ENCODE measurements around the gene DACT3.

Gene DACT3

DNA sequence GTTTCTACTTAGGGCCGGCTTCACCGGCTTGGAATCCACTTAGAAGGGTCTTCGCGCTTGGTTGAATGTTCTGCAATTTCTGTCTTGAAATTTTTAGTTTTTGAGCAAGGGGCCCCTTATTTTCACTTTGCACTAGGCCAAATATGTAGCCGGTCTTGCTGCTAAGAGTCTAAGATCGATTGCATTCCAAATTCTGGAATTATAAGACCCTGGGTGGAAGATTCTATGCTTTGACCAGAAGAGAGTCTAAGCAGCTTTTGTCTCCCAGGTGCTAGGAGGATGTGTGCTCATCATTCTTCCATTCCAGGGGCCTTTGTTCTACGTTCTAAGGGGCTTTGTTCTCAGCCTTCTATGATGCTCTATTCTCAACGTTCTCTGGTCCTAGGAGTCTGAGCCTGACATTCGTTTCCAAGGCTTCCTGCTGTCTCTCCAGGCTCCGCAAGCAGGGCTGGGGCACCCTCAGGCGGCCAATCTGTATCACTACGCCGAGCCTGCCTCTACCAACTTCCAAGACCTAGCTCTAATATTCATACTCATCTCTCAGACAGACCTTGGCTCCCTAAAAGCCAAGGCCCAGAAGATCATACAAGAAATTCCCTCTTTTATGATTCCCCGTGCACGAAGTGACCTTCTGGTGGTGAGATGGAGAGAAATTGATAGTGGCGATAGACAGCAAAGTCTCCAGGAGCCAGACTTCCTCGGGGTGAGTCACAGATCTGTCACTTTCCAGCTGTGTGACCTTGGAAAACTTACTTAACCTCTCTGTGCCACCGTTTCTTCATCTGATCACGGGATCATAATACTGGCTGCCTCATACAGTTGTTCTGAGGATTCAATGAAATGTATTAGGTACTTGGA is 982 bp upstream of the DACT3 start:
- peak; percentile 65 for DNase-seq

DNA sequence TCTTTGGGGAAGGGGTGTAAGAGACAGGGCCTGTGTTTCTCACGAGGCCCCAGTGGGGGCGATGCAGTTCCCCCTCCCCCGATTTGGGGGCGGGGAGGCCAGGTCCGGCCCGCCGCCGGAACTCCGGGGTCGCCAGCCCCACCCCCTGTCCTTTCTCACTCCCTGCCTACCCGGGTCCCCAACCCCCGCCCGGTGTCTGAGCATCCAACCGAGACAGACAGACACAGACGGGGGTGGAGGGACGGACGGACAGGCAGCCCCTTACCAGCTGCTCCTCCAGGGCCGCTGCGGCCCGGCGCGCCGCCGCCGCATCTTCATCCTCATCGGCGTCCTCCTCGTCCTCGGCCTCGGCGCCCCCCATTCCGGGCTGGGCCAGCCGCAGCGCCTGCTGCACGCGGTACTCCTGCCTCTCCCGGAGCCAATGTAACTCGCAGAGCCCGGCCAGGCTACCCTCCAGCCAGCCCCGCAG is 397 bp downstream of the DACT3 start:
- no peak for DNase-seq

DNA sequence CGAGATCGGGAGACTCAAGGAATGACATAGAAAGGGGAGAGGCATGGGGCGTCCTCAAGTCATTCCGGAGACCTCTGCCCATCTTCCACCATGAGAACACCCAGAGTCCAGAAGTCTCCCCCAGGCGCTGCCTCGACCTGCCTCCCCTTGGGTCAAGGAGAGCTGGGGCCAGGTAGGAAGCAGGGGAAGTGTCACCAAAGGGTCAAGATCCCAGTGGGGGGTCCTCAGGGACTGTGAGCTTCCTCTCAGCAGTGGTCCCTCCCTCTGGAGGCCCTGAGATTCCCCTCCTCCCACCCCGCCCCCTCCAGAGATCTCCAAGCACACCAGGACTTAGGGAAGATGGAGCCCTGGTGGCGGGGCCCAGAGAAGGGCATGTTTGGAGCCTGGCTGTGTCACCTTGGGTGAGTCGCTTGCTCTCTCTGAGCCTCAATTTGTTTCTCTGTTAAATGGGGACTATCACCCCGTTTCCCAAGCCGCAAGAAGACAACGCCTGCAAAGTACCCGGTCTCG is 919 bp downstream of the DACT3 start:
- DNase-seq, result no peak

DNA sequence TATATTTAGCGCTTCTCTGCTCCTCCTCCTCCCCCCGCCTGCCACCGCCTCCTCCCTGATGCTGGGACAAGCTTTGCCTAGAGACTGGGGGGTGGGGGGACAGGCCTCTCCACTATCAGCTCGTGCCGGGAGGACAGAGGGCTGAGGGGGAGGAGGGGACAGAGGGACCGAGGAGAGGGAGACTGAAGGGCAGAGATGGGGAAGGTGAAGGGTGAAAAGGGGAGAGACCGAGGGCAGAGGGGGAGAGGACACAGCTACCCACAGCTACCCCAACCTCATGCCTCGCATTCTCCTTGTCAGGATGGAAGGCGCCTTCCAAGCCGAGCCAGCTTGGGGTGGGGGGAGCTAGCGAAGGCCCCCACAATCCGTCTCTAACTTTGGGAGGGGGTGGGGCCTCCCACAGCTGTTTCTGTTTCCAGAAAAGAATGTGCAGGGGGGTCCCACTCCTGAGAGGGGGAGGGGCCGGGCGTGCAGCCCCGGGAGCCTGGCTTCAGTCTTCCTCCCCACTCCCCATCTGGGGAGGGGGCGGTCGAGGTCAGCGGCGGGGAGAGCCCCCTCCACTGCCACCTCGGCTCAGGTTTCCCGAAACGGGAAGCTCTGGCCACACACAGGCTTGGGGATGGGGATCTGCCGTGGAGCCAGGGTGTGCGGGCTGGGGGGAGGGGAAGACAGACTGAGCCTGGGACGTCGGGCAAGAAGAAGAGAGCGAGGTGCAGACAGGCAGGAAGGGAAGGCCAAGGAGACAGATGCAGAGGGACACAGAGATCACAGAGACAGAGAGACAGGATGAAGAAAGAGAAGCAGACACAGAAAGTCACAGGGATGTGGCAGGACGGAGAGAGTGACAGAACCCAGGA is 1.6 kb downstream of the DACT3 start:
- DNase-seq, result no peak

DNA sequence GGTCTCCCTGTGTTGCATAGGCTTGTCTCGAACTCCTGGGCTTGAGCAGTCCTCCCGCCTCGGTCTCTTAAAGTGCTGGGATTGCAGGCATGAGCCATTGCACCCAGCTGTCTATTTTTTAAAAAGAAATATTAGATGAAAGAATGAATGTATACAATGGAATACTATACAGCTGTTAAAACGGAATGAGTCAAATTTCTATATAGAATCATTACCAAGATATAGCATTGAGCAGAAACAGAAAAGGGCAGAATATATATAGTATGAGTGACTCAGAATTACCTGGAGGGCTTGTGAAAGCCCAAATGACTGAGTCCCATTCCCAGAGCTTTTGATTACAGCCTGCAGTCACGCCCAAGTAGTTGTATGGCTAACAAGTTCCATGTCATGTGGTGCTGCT is 4.4 kb downstream of the DACT3 start:
- DNase-seq, result no peak

DNA sequence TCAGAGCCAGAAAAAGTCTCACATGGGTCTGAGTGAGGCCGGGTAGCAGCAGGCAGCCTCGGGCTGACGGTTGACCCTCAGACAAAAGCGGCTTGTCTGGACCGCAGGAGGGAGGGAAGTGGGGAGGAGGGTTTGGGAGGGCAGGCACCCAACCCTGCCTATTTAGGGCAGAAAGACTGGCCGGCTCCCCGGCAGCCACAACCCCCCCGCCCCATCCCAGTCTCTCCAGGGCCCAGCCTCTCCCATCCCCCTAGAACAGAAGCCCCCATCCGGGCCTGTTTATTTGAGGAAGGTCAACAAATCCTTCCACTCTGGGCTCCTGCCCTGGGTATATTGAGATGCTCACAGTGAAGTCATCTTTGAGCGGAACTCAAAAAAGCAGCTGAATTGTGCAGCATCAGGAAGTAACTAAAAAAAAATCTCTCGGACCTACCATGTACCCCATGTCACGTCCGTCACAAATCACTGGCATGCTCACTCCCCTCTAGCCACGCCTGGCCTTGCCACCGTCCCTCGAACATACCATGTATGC is 6.3 kb downstream of the DACT3 start:
- no peak for DNase-seq

DNA sequence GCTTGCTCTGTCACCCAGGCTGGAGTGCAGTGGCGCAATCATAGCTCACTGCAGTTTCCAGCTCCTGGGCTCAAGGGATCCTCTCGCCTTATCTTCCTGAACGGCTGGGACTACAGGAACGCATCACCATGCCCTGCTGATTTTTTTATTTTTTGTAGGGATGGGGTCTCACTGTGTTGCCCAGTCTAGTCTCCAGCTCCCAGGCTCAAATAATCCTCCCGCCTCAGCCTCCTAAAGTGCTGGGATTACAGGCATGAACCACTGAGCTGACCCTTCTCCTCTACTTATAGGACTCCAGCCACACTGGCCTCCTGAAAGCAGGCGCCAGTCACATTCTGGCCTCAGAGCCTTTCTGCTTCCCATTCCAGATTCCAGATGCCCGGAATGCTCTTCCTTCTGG is 10.5 kb downstream of the DACT3 start:
- DNase-seq, result no peak

DNA sequence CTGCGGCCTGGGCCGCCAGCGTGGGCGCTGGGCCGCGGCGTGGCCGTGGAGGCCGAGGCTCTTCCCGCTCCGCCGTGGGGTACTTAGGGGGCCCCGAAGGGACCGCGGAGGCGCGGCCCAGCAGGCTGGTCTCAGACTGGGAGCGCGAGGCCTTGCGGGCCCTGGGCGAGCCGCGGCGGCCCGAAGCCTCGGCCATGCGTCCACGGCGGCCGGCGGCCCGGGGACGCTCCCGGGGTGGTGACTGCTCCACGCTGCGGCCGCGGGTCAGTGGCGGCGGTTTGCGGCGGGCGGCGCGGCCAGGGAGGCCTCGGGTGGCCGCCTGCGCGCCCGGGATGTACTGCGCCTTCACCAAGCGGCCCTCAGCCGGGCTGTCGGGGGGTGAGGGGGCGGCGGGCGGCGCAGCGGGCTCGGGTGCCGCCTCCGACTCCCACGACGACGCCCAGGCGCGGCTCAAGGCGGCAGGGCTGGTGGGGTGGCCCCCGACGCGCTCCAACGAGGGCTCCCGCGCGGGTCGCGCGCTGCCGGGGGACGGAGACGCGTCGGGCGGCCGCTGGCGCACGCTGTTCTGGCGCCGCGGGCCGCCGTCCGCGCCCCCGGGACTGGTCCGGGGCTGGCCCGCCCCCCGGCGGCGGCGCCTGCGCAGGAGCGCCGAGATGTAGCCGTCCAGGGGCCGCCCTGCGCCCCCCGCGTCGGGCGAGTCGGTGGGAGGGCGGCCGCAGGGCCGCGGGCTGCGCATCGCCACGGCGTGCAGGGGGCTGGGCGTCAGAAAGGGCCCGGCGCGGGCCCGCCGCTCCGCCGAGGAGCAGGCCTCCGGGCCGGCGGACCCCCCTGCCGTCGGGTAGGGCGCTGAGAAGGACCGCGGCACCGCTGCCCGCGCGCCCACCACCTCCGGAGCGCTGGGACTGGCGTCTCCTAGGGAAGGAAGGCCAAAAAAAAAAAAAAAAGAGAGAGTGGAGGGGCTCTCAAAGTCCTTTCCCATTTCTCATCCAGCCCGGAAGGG is 11.7 kb downstream of the DACT3 start:
- no peak for DNase-seq

DNA sequence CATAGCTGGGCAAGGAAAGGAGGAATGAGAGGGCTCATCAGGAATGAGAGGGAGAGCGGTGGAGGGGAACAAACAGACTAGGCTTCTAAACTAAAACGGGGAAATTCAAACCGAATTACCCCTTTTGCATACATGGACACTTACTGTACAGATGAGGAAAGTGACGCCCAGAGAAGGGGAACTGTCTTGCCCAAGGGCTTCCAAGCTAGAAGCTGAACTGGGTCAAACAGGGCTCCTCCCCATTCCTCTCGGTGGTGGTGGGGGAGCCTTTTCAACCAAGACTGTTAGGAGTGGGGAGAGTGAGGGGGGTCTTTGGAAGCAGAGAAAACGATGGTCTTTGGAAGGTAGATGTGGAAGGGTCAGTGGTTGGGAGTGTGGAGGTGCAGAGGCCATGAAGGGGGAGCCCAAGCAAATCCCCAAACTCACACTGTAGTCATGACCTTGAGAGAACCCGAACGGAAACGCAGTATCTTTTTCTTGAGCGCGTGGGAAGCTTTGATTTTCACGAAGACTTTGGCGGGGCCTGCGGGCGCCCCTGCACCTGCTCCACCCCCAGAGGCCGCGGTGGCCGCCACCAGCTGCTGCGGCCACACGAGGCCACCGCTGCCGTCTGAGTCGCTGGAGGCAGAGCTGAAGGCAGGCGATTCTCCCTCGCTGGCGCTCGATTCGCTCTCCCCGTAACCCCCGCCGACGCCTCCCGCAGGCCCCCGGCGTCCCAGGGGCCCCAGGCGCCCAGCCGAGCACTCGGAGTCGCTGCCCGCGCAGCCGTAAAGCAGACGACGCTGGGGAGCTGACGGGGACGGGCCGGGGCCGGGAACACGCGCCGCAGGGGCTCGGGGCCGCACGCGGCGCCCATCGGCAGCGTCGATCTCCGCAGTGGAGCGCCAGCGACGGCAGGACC is 12.7 kb downstream of the DACT3 start:
- no peak for DNase-seq

DNA sequence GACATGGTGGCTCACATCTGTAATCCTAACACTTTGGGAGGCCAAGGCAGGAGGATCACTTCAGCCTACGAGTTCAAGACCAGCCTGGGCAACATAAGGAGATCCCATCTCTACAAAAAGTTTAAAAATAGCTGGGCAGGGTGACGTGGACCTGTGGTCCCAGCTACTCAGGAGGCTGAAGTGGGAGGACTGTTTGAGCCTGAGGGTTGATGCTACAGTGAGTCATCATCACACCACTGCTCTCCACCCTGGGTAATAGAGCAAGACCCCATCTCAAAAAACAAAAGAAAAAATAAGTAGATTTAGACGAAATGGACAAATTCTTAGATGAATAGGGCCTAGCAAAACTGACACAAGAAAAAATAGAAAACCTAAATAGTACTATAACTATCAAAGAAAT is 14.6 kb downstream of the DACT3 start:
- no peak for DNase-seq

DNA sequence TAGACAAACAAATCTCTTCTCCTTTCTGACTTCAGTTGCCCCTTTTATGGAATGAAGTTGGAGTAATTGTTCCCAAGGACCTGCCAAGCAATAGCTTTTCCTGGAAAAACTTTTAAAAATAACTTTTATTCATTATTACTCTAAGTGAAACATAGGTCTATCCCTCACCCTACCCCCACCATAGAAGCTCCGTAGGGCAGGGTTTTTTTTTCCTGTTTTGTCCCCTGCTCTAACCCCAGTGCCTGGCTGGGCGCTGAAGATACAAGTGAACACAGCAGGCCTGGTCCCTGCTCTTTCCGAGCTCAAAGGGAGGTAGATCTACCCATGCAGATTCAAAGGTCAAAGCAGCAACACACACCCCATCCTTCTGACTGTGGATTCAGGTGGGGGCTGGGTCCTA is 16.3 kb downstream of the DACT3 start:
- DNase-seq, result no peak

DNA sequence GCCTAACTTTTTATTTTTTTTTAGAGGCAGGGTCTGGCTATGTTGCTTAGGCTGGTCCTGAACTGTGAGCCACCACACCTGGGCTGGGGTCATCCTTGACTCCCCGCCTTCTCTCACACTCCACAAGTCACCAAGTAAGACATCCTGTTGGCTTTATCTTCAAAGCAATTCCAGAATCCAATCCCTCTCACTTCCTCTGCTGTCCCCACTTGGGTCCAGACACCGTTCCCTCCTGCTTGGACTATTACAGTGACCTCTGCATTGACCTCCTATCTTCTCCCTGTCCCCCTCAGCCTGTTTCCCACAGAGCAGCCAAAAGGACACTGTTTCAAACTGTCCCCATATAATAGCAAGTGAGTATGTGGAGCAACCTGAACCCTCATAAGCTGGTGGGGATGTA is 20.3 kb downstream of the DACT3 start:
- DNase-seq, result no peak

DNA sequence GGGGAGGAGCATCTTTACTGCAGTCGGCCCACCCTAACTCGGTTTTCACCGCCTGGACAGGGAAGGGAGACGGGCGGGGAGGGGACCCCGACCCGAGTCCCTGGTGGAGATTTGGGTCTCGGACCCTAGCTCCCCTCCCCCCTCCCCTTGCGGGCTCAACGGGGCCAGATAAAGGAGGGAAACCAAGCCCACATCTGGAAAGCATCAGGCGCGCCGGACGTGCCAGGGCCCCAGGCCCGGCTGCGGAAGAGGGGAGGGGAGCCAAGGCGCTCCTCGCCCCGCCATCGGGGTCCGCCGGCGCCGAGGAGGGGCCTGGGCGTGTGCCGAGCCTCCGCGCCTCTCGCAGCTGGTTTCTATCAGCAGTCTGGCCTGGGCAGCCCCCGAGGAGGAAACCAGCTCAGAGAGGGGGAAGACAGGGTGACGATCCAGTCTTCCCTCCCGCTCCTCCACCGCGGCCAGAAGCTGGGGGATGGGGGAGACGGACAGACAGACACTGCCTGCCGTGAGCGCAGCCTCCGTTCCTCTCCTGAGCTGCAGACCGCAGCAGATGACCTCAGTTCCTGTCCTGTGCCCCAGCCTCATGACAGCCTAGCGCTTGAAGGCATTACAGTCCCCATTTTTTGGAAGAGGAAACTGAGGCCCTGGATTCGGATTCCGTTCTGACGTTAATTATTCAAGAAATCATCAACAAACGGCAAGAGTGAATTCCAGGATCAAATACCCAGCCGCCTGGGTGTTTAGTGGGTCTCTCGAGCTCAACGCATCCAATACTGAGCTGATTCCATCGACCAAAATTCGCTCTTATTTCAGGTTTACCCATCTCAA is 21.4 kb downstream of the DACT3 start:
- DNase-seq, result no peak

DNA sequence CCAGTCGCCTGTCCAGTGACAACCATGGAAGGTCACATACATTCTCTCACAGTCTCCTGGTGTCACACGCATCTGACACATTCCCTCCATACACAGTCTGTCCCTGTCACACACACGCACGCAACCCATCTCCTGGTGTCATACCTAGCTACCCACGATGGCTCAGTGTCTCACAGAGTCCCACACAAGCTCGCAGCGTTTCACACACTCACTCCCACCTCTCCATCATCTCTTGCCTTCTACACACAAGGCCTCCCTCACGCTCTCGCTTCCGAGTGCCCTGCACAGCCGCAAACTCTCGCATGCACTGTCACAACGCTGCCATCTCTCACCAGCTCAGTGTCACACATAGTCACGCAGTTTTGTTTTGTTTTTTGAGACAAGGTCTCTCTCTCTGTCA is 23.8 kb downstream of the DACT3 start:
- DNase-seq, result no peak

DNA sequence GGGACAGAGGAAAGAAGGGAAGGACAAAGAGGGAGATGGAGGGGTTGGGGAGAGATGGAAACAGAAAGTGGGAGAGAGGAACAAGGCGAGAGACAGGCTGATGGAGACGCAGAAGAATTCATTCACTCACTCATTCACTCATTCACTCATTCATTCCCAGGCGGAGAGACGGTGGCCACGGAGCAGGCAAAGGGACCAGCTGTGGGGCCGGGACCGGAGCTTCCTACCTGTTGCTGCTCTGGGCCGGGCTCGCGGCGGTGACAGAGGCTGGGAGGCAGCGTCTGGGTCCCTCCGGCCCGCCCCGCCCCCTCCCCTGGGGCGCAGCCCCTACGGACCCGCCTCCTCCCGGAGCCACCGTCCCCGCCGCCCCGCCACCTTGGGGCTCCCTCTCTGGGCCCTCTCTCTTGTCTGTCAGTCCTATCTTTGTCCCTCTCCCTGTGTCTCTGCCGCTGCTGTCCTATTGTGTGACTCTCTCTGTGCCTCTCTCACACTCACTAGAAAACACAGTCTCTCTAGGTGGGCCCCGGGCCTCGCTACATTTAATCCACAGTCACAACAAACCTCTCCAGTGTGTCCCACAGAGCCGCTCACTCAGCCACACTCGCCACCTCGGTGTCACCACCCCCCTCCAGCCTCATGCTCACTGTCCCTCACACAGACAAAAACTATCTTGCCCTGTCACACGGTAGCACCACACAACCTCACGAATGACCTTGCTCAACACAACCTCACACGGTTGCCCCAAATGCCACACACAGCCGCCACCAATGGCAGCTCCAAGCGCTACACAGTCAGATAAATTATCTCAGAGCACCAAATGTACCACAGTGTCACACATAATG is 24.8 kb downstream of the DACT3 start, which contains the start of gene GNG8:
Gene GNG8 (minus strand): TSS at position 283 of the 842 bp plus-strand sequence. CDS start 1,520 bp downstream, outside the sequence.
- DNase-seq, result no peak

DNA sequence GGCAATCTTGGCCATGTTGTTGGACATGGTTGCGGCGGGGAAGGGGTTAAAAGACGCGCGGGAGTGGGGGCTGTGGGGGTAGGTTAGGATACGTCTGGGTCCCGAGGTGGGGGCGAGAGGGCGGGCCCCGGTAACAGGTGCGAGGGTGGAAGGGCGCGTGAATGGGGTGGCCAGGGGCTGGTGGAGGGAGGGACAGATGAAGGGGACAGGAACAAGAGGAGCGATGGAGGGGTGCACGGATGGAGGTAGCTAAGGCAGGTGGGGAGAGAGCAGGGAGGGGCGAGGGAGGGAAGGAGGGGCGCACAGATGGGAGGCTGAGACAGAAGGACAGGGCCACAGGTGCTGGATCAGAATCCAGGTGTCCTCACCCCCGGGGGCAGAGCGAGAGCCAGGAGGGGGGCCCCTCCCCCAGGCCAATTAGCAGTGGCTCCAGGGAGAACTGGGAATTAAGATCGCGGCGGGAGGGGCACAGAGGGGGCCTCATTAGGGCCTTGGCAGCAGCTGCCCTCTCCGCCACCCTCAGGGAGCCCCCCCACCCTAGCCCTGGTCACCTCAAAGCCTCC is 26.2 kb downstream of the DACT3 start:
- no peak for DNase-seq

DNA sequence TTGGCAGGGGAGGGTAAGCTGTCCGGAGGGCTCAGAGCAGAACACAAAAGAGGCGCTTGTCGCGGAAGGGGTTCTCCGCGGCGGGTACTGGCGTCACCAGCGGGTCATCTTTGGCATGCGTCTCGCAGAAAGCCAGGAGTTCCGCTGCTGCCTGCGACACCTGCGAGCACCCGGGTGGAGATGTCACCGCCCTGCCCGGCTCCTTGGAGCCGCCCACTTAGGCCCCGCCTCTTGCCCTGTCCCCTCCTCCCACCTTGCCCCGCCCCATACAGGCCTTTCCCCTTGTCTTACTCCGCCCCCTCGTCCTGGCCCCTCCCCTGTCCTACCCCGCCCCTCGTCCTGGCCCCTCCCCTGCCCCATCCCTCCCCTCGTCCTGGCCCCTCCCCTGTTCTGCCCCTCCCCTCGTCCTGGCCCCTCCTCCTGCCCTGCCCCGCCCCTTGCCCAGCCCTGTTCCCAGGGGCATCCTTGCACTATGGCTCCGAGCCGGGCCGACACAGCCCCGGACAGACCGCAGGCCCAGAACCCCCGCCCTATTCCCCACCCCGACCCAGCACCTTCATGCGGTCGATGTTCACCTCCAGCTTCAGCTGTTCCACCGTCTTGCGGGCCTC is 26.8 kb downstream of the DACT3 start:
- DNase-seq, result peak; percentile 93

DNA sequence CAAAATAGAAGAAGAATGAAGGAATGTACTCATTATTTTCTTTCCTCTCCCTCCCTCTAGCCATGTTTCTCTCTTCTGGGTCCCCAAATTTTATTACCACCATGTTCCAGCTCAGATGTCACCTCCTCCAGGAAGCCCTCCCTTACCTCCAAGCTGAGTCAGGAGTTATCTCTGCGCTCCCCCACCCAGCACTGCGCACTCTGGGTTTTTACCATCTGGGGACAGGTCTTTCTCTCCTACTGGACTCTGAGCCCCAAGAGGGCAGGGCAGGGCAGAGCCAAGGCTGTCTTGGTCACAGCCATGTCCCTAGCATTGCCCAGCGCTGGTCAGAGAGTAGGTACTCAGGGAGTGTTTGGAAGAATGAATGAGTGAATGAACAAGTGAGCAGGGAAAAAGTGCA is 27.9 kb downstream of the DACT3 start:
- DNase-seq, result no peak
